AML-193 (cell line): ENCODE measurements around the gene FTO.

Experiments
- DNase-seq, 2 experiments: peaks; one replicate each; lab custom pipeline; 2025; lab: John Stamatoyannopoulos, UW

FTO gene

DNA sequence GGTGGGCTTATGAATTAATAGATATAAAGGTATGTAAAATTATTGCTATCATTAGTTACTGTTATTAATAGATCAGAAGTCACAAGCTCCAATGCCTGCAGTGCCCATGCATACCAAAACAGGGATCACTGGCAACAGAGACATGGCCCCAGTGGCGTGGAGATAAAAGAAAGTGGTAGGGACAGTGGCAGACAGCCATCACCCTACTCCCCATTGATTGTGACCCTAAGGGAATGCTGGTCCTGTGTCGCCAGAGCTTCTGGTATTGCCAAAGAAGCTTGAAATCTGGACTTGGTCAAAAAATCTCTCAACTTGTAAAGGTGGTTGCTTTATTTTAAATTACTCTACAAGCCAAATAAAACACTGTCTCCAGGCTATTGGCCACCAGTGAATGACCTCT, 303.5 kb downstream of the FTO start:
- no peak for DNase-seq

DNA sequence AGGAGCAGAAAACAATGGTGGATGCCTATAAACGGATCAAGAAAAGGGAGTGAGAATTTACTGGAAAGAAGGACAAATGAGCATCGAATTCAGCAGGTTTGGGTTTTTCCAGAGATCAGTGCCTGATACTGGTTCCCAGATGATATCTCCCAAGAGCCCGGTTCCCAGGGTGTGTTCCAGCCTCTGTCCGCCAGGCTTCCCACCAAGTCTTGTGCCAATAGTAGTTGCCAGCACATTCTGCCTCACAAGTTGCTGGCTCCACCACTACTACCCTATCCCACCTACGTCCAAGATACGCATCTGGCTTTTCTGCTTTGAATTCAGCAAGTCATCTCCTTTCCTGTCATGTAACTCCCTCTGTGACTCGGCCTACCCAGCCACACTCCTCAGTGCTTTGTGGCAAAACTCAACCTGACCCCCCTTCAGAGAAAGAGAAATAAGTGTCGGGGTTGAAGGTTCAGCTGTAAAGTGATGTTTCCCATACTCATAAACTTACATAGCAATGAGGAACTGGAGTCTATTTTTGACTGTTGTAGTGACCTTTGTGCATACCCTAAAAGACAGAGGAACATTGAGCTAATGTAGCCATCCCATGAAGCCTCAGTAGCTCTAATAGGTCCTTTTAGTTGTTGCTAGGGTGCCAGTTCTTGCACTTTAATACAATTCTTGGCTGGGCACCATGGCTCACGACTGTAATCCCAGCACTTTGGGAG, 305.7 kb downstream of the FTO start:
- DNase-seq, result no peak

DNA sequence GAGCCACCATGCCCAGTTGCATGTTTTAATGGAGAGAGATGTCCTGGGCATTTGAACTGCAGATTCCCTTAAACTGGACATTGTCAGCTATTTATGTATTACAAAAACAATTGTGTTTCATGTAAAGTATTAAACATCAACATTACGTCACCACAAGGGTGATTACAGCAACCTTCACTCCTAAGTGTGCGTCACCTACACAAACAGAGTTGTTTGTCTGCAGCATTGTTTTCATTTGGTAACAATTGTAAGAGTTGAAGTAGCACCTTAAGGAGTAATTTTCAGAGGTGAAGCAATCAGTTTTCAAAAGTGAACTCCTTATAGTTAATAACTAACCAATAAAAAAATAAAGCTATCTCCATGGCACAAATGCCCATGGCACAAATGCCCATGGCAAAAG, 311.2 kb downstream of the FTO start:
- no peak for DNase-seq

DNA sequence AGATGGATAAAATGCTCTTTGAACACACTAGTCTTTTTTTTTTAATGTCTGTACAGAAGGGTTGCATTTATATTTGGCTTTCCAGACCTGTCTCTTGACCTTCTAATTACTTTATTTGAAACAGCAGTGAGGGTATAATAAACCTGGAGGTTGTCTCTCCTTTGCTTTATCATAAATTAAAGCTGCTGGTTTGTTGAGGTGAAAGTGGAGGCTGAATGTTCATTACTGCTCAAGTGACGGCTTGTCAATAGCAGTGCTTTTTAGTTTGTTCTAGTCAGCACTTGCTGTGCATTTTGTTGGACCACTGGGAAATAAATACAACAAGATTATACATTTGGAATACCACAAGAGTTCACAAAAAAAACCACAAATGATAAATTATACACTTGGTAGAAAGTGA, 318.4 kb downstream of the FTO start:
- DNase-seq, result no peak

DNA sequence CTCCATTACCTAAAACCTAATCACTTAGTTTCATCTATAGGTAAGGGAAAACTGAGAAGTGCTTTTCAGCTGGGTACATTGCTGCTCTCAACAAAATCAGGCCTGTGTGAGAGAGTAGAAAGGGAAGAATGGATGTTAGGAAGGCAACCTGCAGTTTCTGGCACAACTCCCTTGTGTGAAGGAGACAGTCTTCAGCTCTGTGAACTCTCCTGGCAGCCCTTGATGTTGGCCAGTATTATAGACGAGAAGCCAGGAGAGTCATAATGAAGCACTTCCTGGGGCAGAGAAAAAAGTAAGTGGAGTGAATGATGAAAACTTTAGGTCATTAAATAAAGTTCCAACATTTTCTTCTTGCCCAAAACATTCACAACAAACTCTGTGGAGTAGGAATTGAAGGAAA, 322.5 kb downstream of the FTO start:
- no peak for DNase-seq

DNA sequence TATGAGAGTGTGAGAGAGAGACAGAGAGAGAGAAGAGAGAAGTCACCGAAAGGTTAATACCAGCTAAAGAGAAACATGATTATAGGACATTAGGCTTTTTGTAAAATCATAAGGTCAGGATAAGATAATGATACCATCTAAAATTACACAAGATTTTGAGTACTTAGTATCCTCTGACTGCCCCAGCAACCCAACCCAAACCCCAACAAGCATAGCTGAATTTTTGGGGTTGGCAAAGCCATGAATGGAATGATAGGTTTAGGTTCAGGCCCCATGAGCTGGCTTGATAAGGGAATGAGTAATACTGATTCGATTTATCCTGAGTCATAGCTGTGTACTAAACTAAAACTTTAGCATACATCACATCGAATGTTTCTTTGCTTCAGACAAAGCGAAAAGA, 323.1 kb downstream of the FTO start:
- no peak for DNase-seq

DNA sequence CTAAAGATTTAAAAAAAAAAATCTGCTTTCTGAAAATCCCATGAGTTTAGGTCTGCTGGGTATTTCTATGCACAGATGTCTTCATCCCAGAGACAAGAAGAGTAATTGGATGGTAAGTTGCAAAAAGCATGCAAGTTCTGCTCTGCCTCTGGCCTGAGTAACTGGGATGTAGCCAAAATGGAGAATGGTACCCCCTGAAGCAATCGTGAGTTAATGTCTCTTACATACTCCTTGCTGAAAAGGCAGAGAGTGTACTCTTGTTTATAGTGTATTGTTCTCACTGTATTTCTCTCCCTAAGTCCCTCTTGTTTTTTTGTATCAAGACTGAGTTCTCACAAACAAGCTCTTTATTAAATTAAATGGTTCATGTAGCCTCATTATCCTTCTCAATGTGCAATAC, 323.6 kb downstream of the FTO start:
- no peak for DNase-seq

DNA sequence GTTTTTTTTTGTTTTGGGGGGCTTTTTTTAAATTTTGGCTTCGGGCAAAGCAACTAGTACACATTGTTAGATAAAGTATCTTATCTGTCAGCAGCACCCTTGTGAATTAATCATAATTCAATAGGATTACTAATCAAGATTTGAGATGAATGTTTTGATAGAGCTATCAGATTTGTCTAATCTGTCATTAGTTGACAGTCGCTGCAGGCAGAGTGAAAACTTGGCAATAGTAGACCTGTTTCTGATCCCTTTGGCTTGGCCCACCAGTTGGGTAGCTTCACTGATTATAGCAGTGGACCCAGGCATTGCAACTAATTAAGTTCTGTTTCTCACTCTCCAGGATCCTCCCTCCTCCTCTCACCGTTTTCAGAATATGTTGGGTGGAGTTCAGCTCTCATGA, 324.0 kb downstream of the FTO start:
- DNase-seq, result no peak

DNA sequence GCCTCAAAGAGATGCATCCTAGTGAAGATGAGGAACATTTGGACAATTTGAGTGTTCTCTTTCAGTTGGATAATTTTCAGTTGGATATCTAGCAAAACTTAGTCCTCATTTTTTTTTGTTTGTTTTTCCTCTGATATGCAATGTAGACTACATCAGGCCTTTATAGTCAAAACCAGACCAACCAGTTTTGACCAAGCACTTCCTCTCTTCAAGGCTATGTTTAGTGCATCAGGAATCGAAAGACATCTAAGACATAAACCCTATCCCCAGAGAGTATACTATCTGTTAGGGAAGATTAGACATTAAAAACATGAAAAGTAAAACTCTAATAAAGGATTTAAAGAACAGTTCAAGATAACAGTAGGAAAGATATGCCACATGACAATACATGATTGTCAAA, 326.5 kb downstream of the FTO start:
- DNase-seq, result no peak

DNA sequence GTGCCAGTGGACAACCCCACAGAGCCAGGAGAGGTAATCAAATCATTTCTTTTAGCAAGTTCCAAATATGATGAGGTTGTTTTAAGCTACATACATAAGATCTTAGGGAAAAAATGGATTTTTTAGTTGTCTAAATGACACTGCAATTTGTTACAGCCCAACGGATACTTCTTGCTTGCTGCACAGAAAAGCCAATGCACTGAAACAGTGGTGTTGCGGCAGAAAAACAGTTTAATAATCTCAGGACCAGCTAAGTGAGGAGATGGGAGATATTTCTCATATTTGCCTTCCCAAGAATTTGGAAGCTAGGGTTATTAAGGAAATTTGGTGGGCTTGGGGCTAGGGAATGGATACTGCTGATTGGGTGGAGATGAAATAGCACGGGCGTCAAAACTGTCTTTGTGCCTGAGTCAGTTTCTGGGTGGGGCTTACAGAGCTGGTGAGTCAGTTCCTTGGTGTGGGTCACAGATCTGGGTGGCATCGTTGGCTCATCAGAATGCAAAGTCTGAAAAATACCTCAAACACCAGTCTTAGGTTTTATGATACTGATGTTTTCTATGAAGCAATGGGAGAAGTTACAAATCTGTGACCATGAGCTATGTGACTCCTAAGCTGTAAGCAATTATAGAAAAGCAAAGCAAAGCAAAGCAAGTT, 327.3 kb downstream of the FTO start:
- no peak for DNase-seq

DNA sequence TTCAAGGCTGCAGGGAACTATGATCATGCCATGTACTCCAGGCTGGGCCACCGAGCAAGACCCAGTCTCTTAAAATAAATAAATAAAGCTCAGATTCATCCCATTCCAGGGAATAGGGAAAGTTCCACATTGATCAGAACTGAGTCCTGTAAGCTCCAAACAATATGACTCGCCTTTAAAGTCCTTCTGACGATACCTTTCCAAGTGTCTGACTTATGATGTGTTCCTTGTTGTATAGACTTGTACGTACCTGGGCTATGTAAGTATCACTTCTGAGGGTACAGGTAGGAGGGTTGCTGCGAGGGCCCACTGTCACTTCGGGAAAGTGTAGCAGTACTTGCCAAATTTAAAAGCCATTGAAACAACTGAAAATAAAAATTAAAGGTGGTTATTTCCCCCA, 329.8 kb downstream of the FTO start:
- DNase-seq, result no peak

DNA sequence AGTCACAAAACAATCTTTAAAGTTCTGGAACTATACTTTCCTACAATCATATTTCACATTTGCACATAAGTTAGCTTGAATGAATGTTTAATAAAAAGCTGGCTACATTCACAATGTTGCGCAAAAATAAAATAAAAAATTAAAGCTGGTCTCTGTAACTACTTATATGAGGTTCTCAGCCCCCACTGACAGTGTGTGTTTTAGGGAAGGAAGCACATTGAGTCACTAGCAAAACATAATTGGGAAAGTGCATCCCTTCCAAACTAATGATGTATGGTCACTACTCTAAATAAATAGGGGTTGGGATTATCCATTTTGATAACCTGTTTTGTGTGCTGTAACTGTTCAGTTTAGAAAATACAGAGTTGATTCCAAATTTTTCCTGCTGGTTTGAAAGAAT, 330.7 kb downstream of the FTO start:
- DNase-seq, result peak in 1 of 2 experiments; percentile 29

DNA sequence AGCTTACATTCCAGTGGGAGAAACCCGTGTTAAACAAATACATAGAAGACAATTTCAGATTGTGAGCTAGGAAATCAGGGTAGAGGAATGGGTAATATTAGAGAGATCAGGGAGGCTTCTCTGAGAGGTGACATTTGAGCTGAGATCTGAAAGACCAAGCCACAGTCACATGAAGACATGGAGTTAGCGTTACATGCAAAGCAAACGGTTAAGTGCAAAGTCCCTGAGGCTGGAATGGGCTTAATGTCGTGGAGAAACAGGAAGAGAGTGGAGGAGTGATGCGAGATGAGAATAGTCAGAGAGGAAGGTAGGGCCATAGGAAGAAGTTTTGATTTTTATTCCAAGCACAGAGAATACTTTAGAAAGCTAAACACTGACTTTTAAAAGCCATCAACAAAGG, 336.5 kb downstream of the FTO start:
- DNase-seq, result no peak

DNA sequence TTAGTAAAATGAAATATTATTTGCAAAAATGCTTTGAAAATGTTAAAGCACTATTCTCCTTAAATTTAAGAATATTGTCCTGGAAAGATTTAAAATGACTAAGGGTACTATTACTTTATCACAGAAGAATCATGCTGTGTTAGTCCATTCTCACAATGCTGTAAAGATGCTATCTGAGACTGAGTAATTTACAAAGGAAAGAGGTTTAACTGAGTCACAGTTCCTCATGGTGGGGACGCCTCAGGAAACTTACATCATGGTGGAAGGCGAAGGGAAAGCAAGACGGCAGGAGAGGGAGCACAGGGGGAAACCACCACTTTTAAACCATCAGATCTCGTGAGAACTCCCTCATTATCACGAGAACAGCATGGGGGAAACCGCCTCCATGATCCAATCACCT, 337.0 kb downstream of the FTO start:
- no peak for DNase-seq

DNA sequence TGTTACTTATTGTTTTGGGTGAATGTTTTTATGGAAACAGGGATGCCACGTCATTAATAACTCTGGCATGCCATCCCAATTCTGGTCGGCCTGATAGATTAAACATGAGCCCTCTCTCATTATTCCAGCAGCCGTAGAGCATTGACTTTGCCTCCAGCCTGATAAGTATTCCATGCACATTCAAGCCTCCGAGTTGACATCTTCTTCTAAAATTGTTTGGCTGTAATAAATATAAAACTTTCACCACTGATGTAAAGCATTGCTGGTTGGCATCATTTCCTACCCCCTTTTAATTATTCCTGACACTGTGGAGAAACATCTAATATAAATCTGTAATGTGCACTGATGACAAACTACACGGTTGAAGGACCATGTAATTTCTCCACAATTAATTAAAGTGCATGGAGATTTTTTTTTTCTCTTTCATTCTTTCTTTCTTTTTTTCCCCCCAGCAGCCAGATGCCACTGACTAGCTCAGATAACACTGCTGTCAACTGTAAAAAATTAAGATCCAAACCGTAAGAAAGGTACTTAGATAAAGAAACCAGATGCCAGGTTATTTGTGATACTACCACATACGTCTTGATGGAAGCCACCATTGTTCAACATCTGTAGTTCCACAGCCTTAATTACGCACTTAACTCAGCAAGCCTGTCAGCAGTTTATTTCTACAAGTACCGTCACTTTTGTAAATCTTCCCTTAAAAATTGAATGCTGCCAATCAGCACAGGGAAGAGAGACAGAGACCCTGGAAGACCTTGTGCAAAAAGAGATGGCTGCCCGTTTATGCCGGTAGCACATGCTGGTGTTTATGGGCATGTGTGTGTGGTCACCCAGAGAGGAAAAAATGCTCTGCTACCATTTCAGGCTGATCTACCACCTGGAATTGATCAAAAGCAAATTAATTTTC, 344.9 kb downstream of the FTO start:
- DNase-seq, result no peak

DNA sequence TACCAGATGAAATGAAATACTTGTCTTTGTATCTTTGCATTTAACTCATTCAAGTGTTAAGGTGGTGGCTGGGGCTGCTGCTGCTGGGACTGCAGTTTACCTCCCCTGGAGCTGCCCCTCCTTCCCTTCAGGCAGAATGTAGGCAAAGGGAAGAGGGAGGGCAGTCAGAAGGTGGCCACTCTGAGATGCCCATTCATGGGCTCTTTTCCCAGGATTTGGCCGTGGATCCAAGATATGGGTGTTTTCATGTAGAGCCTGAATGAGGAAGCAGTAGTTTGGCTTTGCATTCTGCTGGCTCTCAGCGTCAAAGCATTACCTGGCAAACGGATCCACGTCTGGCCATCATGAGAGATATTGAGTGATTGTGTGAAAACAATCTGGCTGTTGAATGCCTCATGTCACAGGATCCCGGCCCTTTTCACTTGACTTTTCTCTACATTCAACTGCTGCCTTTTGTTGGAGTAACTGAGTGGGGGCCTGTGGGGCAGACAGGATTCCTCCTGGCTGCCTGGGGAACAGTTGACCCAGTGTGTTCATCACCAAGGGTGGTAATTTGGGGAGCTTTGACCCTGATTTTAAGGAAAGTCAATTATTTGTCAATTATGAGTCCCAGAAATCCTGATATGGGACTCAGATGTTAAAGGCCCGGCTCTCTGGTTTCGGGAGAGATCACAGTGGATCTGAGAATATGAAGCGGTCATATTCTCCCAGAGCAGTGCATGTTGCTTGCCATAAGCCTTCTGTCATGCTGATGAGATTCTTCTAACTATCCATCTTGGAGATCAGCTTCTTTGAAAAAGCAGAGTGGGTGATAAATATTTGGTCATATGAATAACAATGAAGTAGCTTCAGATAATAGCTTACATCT, 345.9 kb downstream of the FTO start:
- DNase-seq, result no peak

DNA sequence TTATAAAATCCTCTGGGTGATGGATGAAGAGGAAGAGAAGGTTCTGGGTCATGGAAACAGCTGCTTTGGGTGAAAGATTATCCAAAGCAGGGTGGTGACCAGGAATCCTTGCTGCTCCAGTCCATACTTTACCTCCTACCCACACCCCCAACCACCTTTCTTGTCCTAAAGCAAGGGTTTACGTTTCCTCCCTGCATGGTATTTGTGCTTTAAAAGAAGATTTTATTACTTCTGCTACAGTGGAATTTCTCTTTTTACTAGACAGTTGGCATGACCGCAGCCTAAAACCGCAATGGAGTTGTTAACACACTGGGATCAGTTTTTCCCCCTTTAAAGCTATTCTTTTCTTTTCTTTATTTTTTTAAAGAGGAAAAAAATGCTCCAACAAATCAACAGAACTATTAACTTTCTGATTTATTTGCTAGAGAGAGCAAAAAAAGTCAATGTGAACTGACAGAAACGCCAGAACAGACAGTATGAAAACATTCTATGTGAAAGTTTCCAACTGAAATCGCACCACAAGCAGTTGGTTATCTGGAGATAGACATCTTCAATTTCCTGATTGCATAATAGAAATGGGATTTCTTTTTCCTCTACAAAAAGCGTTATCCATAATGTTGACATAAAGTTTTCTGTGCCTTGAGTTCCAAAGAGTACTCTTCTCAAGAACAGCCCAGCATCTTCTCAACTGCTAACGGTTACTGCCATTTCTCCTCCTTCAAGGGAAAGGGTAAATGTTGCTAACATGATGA, 346.7 kb downstream of the FTO start:
- peak; percentile 80 to 84 for DNase-seq

DNA sequence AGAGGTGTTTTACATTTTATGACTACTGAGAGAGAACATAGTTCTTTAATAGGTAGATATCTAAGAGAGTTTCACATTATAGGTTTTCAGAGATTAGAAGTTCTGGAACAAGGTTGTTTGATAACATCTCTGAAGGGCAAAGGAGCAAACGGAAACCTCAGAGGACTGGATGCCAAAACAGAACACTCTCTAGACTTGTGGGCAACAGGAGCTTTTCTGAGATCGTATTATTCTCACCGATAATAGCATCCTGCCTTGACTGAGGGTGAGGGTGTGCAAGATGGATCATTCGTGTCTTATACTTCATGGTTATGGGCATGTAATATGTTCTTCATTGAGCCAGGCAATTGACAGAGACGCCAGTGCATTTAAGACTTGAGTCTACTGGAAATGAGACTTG, 347.9 kb downstream of the FTO start:
- DNase-seq, result no peak

DNA sequence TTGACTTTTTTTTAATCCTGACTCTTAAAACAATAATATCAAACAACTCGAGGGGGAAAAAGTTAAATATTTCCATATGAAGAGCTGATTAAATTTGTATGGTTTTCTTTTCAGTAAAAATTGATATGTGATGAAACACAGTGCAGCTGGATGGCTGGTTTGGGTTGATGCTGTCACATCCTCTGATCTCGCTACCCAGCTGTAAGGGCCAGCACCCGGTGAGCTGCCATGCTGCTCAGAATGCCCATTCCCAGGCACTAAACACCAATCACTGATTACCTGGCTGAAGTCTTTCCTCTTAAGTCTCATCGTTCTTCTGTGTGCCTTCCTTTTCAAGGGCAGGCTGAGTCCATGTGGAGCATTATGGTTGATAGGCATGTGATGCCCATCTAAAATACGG, 348.3 kb downstream of the FTO start:
- no peak for DNase-seq

DNA sequence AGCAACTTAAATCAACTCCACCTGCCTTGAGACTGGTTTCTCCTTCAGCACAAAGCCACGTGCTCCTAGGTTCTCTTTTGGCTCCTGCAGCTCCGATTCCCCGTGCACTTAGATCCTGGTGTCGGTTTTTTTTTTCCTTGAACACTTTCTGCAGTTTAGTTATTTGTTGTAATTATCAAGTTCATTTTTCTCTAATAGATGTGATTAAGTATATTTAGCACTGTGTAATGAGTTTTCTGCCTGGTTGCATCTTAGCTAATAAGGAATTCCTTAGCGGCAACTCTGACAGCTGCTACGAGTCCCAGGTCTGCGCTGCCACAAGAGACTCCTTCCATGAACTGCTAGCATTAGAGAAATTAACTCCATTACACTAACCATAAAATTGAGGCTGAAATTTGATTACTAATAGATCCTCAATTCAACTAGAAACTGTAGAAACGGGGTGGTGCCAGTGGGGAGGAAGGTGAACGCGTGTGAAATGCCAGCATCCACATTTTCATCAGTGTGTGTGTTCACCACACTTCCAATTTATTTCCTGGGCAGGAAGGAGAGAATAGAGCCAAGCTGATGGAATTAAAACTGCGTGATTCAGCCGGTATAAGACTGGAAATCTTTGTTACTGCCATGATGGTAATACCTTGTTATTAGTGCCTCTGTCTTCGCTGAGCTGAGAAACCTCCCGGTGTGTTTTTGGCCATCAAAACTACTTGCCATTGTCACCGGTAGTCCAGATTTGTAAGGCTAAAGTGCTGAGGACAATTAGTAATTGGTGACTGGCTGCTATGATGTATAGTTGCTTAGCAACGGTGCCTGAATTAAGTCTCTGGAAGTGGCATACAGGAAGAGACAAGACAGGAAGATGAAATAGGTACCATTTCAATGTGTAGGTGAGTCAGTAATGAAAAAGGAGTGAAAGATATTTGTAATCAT, 350.2 kb downstream of the FTO start:
- no peak for DNase-seq
